Effector memory CD8-positive, alpha-beta T cell (primary cell): Measurements from ENCODE around the gene ULBP1.
A peak's percentile ranks its signal among the peaks of the same experiment; 100 is the strongest.
"Not testable (repeated sequence)": the region's sequence is repeated elsewhere in the genome, so short reads cannot be mapped to it uniquely, and the experiment has no call there.

ENCODE experiments used
- ATAC-seq: fragments of 150-1000 bp; cut with Tn5 transposase; replicated peaks from 2 replicates; pipeline ENCODE4 v1.10.0; 2021; ENCODE audit warnings: mild to moderate bottlenecking, moderate library complexity
- DNase-seq, 3 experiments: peaks; one replicate each; pipeline ENCODE4 v3.0.0; 2021
- H3K27ac Mint-ChIP-seq, 2 donors: one replicate each; pipeline ENCODE4 v1.8.0; 2022; ENCODE audit warnings: mild to moderate bottlenecking in 2 of 2, mixed read lengths in 2 of 2, moderate library complexity in 2 of 2
- H3K27me3 Mint-ChIP-seq, 2 donors: one replicate each; pipeline ENCODE4 v1.8.0; 2022; ENCODE audit warnings: mixed read lengths in 2 of 2
- H3K36me3 Mint-ChIP-seq: one replicate; pipeline ENCODE4 v1.8.0; 2022; ENCODE audit warnings: mild to moderate bottlenecking, moderate library complexity, mixed read lengths; ENCODE audit not compliant: insufficient read depth
- H3K4me1 Mint-ChIP-seq, 2 donors: one replicate each; pipeline ENCODE4 v1.8.0; 2022; ENCODE audit warnings: low read depth in 2 of 2, mixed read lengths in 2 of 2
- H3K4me3 Mint-ChIP-seq, 2 donors: one replicate each; pipeline ENCODE4 v1.8.0; 2022; ENCODE audit warnings: mild to moderate bottlenecking in 2 of 2, mixed read lengths in 2 of 2, moderate library complexity in 2 of 2
- H3K9me3 Mint-ChIP-seq, 2 donors: one replicate each; pipeline ENCODE4 v1.8.0; 2022; ENCODE audit warnings: mixed read lengths in 2 of 2

The ULBP1 gene

GRCh38 chr6:149951096-149951495, 12.6 kb upstream of the ULBP1 start:
- Mint-ChIP-seq H3K36me3 (no peaks in the 10 kb centered on the region), H3K9me3 (no peaks in the 10 kb centered on the region), H3K4me3 (no peak overlapping the region), H3K4me1 (peaks cover 6 to 7% of the 10 kb centered on the region in 2 donors), H3K27me3 (peaks cover 64 to 78% of the 10 kb centered on the region in 2 donors), H3K27ac (no peak overlapping the region)
- DNase-seq (no peak), ATAC-seq (no peak)

- peaks cover 68 to 83% of the 10 kb centered on the region in 2 donors for H3K27me3 Mint-ChIP-seq
- no peak overlapping the region for H3K4me3 Mint-ChIP-seq
- no peak overlapping the region for H3K27ac Mint-ChIP-seq
- H3K36me3 Mint-ChIP-seq, result no peaks in the 10 kb centered on the region
- peaks cover 6 to 7% of the 10 kb centered on the region in 2 donors for H3K4me1 Mint-ChIP-seq
- DNase-seq (no peak), ATAC-seq (no peak)
- no peaks in the 10 kb centered on the region for H3K9me3 Mint-ChIP-seq
These were observed 12.1 kb upstream of the ULBP1 start for GRCh38 chr6:149951626-149952025.

GRCh38 chr6:149953390-149953789, 10.4 kb upstream of the ULBP1 start:
- Mint-ChIP-seq H3K27me3 (peaks cover 70 to 82% of the 10 kb centered on the region in 2 donors), H3K4me3 (peak overlapping the region in 1 of 2 donors; percentile 13)
- H3K4me1 Mint-ChIP-seq, ATAC-seq, H3K9me3 Mint-ChIP-seq, H3K36me3 Mint-ChIP-seq, H3K27ac Mint-ChIP-seq, DNase-seq: not testable (repeated sequence)

- H3K27ac Mint-ChIP-seq, H3K9me3 Mint-ChIP-seq, H3K4me1 Mint-ChIP-seq, DNase-seq, H3K36me3 Mint-ChIP-seq: not testable (repeated sequence)
- peak overlapping the region in 1 of 2 donors; percentile 13 for H3K4me3 Mint-ChIP-seq
- ATAC-seq, result peak; percentile 89
- peaks cover 74 to 87% of the 10 kb centered on the region in 2 donors for H3K27me3 Mint-ChIP-seq
These were observed 9.8 kb upstream of the ULBP1 start for GRCh38 chr6:149953934-149954327.

- not testable (repeated sequence) for H3K27ac Mint-ChIP-seq, H3K4me1 Mint-ChIP-seq, H3K9me3 Mint-ChIP-seq, H3K4me3 Mint-ChIP-seq, H3K36me3 Mint-ChIP-seq, DNase-seq
- ATAC-seq, result peak; percentile 48
- H3K27me3 Mint-ChIP-seq, result peaks cover 76 to 88% of the 10 kb centered on the region in 2 donors
These were observed 9.3 kb upstream of the ULBP1 start for GRCh38 chr6:149954328-149954983.

GRCh38 chr6:149954984-149955653, 8.6 kb upstream of the ULBP1 start:
- Mint-ChIP-seq H3K27me3 (peaks cover 76 to 88% of the 10 kb centered on the region in 2 donors), H3K4me3 (peak overlapping the region; percentile 57 to 58)
- H3K36me3 Mint-ChIP-seq, ATAC-seq, H3K4me1 Mint-ChIP-seq, H3K9me3 Mint-ChIP-seq, H3K27ac Mint-ChIP-seq, DNase-seq: not testable (repeated sequence)

- not testable (repeated sequence) for H3K27ac Mint-ChIP-seq, H3K4me1 Mint-ChIP-seq, H3K9me3 Mint-ChIP-seq, H3K4me3 Mint-ChIP-seq, DNase-seq, ATAC-seq, H3K36me3 Mint-ChIP-seq
- H3K27me3 Mint-ChIP-seq, result peaks cover 78 to 88% of the 10 kb centered on the region in 2 donors
These were observed 8.0 kb upstream of the ULBP1 start for GRCh38 chr6:149955654-149956317.

GRCh38 chr6:149958124-149958523, 5.6 kb upstream of the ULBP1 start:
- Mint-ChIP-seq H3K4me1 (peaks cover 9 to 11% of the 10 kb centered on the region in 2 donors), H3K27me3 (peaks cover 78 to 88% of the 10 kb centered on the region in 2 donors)
- not testable (repeated sequence) for ATAC-seq, H3K4me3 Mint-ChIP-seq, H3K9me3 Mint-ChIP-seq, H3K36me3 Mint-ChIP-seq, H3K27ac Mint-ChIP-seq, DNase-seq

GRCh38 chr6:149959806-149960205, 3.9 kb upstream of the ULBP1 start:
- ATAC-seq, H3K4me3 Mint-ChIP-seq, H3K9me3 Mint-ChIP-seq, DNase-seq, H3K27ac Mint-ChIP-seq, H3K36me3 Mint-ChIP-seq: not testable (repeated sequence)
- Mint-ChIP-seq H3K4me1 (peaks cover 23 to 25% of the 10 kb centered on the region in 2 donors), H3K27me3 (peaks cover 88 to 92% of the 10 kb centered on the region in 2 donors)

GRCh38 chr6:149960488-149960887, 3.3 kb upstream of the ULBP1 start:
- Mint-ChIP-seq H3K36me3 (peaks cover 13% of the 10 kb centered on the region), H3K27ac (no peak overlapping the region), H3K27me3 (peaks cover 88 to 92% of the 10 kb centered on the region in 2 donors), H3K4me1 (peaks cover 26% of the 10 kb centered on the region in 2 donors), H3K9me3 (no peaks in the 10 kb centered on the region), H3K4me3 (no peak overlapping the region)
- no peak for ATAC-seq
- no peak for DNase-seq

- DNase-seq (no peak), ATAC-seq (peak; percentile 27)
These were observed 1.9 kb upstream of the ULBP1 start for GRCh38 chr6:149961728-149962425.

GRCh38 chr6:149962461-149963211, 1.1 kb upstream of the ULBP1 start:
- peaks cover 88 to 96% of the 10 kb centered on the region in 2 donors for H3K27me3 Mint-ChIP-seq
- H3K27ac Mint-ChIP-seq, result peak overlapping the region in 1 of 2 donors; percentile 81
- peaks cover 13% of the 10 kb centered on the region for H3K36me3 Mint-ChIP-seq
- no peaks in the 10 kb centered on the region for H3K9me3 Mint-ChIP-seq
- H3K4me1 Mint-ChIP-seq, result peaks cover 27 to 30% of the 10 kb centered on the region in 2 donors
- no peak for ATAC-seq
- DNase-seq, result no peak
- peak overlapping the region; percentile 86 to 92 for H3K4me3 Mint-ChIP-seq

More at GRCh38 chr6:149961728-149962425, 1.9 kb upstream of the ULBP1 start:
- H3K27ac Mint-ChIP-seq, result no peak overlapping the region
- H3K4me1 Mint-ChIP-seq, result peaks cover 27 to 30% of the 10 kb centered on the region in 2 donors
- no peak overlapping the region for H3K4me3 Mint-ChIP-seq
- H3K9me3 Mint-ChIP-seq, result no peaks in the 10 kb centered on the region
- peaks cover 13% of the 10 kb centered on the region for H3K36me3 Mint-ChIP-seq
- H3K27me3 Mint-ChIP-seq, result peaks cover 85 to 89% of the 10 kb centered on the region in 2 donors

GRCh38 chr6:149963212-149963461, 606 bp upstream of the ULBP1 start:
- peaks cover 88 to 96% of the 10 kb centered on the region in 2 donors for H3K27me3 Mint-ChIP-seq
- H3K9me3 Mint-ChIP-seq, result no peaks in the 10 kb centered on the region
- peaks cover 27 to 30% of the 10 kb centered on the region in 2 donors for H3K4me1 Mint-ChIP-seq
- peaks cover 13% of the 10 kb centered on the region for H3K36me3 Mint-ChIP-seq
- H3K27ac Mint-ChIP-seq, result peak overlapping the region; percentile 46 to 81
- DNase-seq, result no peak
- peak; percentile 19 for ATAC-seq
- peak overlapping the region; percentile 86 to 92 for H3K4me3 Mint-ChIP-seq
